H1 (cell line): ENCODE data around the gene BBS9. TPM values are rescaled to one million over a fixed set of nuclear protein-coding genes. Genes with fewer than 3 reads are reported as not detected.

Source experiments
- CTCF ChIA-PET: fragments of 300-600 bp; sonication (Branson Sonifier 250); formaldehyde crosslinking; loops from one replicate; lab custom pipeline; 2021; ENCODE audit not compliant: partially characterized antibody; lab: Charles Lee
- POLR2A ChIA-PET: fragments of 300-600 bp; sonication (Branson Sonifier 250); formaldehyde crosslinking; loops from one replicate; lab custom pipeline; 2021; ENCODE audit warnings: inconsistent platforms; ENCODE audit not compliant: partially characterized antibody; lab: Charles Lee
- DNase-seq, 2 experiments: peaks; one replicate each; pipeline versions ENCODE4 v3.0.0 to v3.0.0-alpha.2; 2010 to 2022; ENCODE audit warnings: low spot score in 2 of 2, low read depth in 1 of 2, mixed read lengths in 1 of 2
- FAIRE-seq: peaks from 2 replicates; lab custom pipeline; 2011; peaks lifted over from hg19 to GRCh38; lab: Jason Lieb, UNC
- H2AFZ ChIP-seq: 2 replicates; pipeline ENCODE4 v1.8.1; 2012; ENCODE audit warnings: low read length, inconsistent platforms
- H2AK5ac ChIP-seq: 2 replicates; pipeline ENCODE4 v1.6.1; 2013; ENCODE audit warnings: low read depth, low read length
- H2BK120ac ChIP-seq: replicated peaks from 2 replicates; pipeline ENCODE3; 2013; ENCODE audit warnings: low read depth, low read length, inconsistent platforms
- H2BK12ac ChIP-seq: 2 replicates; pipeline ENCODE4 v1.6.1; 2013; ENCODE audit warnings: low read depth, low read length
- H2BK15ac ChIP-seq: 2 replicates; pipeline ENCODE4 v1.6.1; 2013; ENCODE audit warnings: low read length
- H2BK20ac ChIP-seq: 2 replicates; pipeline ENCODE4 v1.6.1; 2013; ENCODE audit warnings: low read length
- H2BK5ac ChIP-seq: 2 replicates; pipeline ENCODE4 v1.6.1; 2013; ENCODE audit warnings: low read depth, low read length
- H3K14ac ChIP-seq: 2 replicates; pipeline ENCODE4 v1.6.1; 2013; ENCODE audit warnings: inconsistent platforms; ENCODE audit not compliant: insufficient read length
- H3K18ac ChIP-seq: 2 replicates; pipeline ENCODE4 v1.6.1; 2013; ENCODE audit warnings: low read length; ENCODE audit errors: extremely low read depth
- H3K23ac ChIP-seq: 2 replicates; pipeline ENCODE4 v1.6.1; 2013; ENCODE audit warnings: inconsistent platforms; ENCODE audit not compliant: insufficient read length
- H3K23me2 ChIP-seq: 2 replicates; pipeline ENCODE4 v1.6.1; 2013; ENCODE audit warnings: low read depth, low read length
- H3K27ac ChIP-seq: 2 replicates; pipeline ENCODE4 v1.6.1; 2011; ENCODE audit warnings: low read depth, low read length, inconsistent platforms
- H3K27me3 ChIP-seq, 4 experiments: replicated peaks in 1 of 4; 1 replicate in 1 of 4; 2 replicates in 3 of 4; pipeline versions ENCODE4 v1.6.1 to v1.8.1; 2011 to 2013; ENCODE audit warnings: low read length in 3 of 4, mild to moderate bottlenecking in 3 of 4, inconsistent platforms in 2 of 4, mixed read lengths in 2 of 4, moderate library complexity in 1 of 4; ENCODE audit not compliant: control insufficient read depth in 3 of 4, insufficient read depth in 3 of 4; ENCODE audit errors: extremely low read depth in 1 of 4
- H3K36me3 ChIP-seq, 4 experiments: 2 replicates each; pipeline versions ENCODE4 v1.6.1 to v1.8.1; 2011 to 2013; ENCODE audit warnings: mild to moderate bottlenecking in 4 of 4, low read length in 3 of 4, moderate library complexity in 2 of 4, control low read depth in 1 of 4, inconsistent platforms in 1 of 4; ENCODE audit not compliant: insufficient read depth in 4 of 4, control insufficient read depth in 2 of 4
- H3K4ac ChIP-seq: replicated peaks from 2 replicates; pipeline ENCODE3; 2013; ENCODE audit warnings: low read length, low read depth, mixed read lengths, inconsistent platforms; ENCODE audit not compliant: insufficient read length
- H3K4me1 ChIP-seq, 4 experiments: replicated peaks in 1 of 4; 1 replicate in 1 of 4; 2 replicates in 3 of 4; pipeline versions ENCODE4 v1.6.1 to v1.8.1; 2011 to 2013; ENCODE audit warnings: low read length in 3 of 4, inconsistent platforms in 2 of 4, mixed read lengths in 1 of 4; ENCODE audit not compliant: insufficient read depth in 4 of 4, control insufficient read depth in 3 of 4
- H3K4me2 ChIP-seq, 2 experiments: 2 replicates each; pipeline versions ENCODE4 v1.6.1 to v1.8.1; 2011 to 2013; ENCODE audit warnings: low read depth in 2 of 2, low read length in 2 of 2, control low read depth in 1 of 2, inconsistent platforms in 1 of 2, mild to moderate bottlenecking in 1 of 2; ENCODE audit not compliant: insufficient read depth in 1 of 2
- H3K4me3 ChIP-seq, 4 experiments: fragments of 200-600, 300-600 bp in 1 of 4; sonication (generic), shearing (Covaris generic), sonication (Bioruptor Twin) in 1 of 4; 2 replicates each; pipeline versions ENCODE4 v1.5.1 to v1.8.1; 2011 to 2016; ENCODE audit warnings: low read length in 4 of 4, low read depth in 3 of 4, control low read depth in 2 of 4, inconsistent platforms in 2 of 4, mild to moderate bottlenecking in 2 of 4, mixed read lengths in 1 of 4, moderate library complexity in 1 of 4; ENCODE audit not compliant: insufficient read depth in 2 of 4; ENCODE audit errors: extremely low read depth in 1 of 4
- H3K56ac ChIP-seq: replicated peaks from 2 replicates; pipeline ENCODE3; 2013; ENCODE audit warnings: low read depth, mild to moderate bottlenecking, mixed read lengths, low read length, inconsistent platforms; ENCODE audit not compliant: insufficient read length
- H3K79me1 ChIP-seq: 2 replicates; pipeline ENCODE4 v1.6.1; 2013; ENCODE audit warnings: low read depth, low read length, control low read depth
- H3K79me2 ChIP-seq, 2 experiments: 2 replicates each; pipeline versions ENCODE4 v1.6.1 to v1.8.1; 2012 to 2013; ENCODE audit warnings: low read length in 2 of 2, mild to moderate bottlenecking in 2 of 2, inconsistent platforms in 1 of 2; ENCODE audit not compliant: insufficient read depth in 2 of 2, control insufficient read depth in 1 of 2
- H3K9ac ChIP-seq, 4 experiments: replicated peaks in 1 of 4; 1 replicate in 1 of 4; 2 replicates in 3 of 4; pipeline versions ENCODE4 v1.6.1 to v1.8.1; 2011 to 2013; ENCODE audit warnings: low read depth in 3 of 4, low read length in 3 of 4, control low read depth in 2 of 4, mild to moderate bottlenecking in 2 of 4, moderate library complexity in 2 of 4, inconsistent platforms in 1 of 4; ENCODE audit errors: extremely low read depth in 1 of 4
- H3K9me3 ChIP-seq, 2 experiments: 2 replicates each; pipeline versions ENCODE4 v1.6.1 to v1.8.1; 2012 to 2013; ENCODE audit warnings: mild to moderate bottlenecking in 2 of 2, moderate library complexity in 2 of 2, control low read depth in 1 of 2, inconsistent platforms in 1 of 2, low read depth in 1 of 2, low read length in 1 of 2, mixed read lengths in 1 of 2; ENCODE audit not compliant: insufficient read depth in 2 of 2
- H4K20me1 ChIP-seq, 2 experiments: replicated peaks in 1 of 2; 2 replicates each; pipeline versions ENCODE3 to v1.8.1; 2011 to 2013; ENCODE audit warnings: inconsistent platforms in 2 of 2, low read length in 2 of 2, mild to moderate bottlenecking in 1 of 2; ENCODE audit not compliant: insufficient read depth in 2 of 2, control insufficient read depth in 1 of 2
- H4K5ac ChIP-seq: 2 replicates; pipeline ENCODE4 v1.6.1; 2013; ENCODE audit warnings: low read length, low read depth, mixed read lengths, inconsistent platforms; ENCODE audit not compliant: insufficient read length
- H4K8ac ChIP-seq: 2 replicates; pipeline ENCODE4 v1.8.0; 2013; ENCODE audit warnings: mild to moderate bottlenecking, moderate library complexity, low read length, inconsistent platforms; ENCODE audit not compliant: insufficient read depth; ENCODE audit errors: extremely low read depth
- H4K91ac ChIP-seq: replicated peaks from 2 replicates; pipeline ENCODE3; 2013; ENCODE audit warnings: low read length, mixed read lengths, inconsistent platforms; ENCODE audit not compliant: insufficient read length
- CHD2 ChIP-seq: IDR thresholded peaks from 2 replicates; pipeline ENCODE4 v1.6.1; 2012; ENCODE audit warnings: low read length, improper control_type of control experiment
- CREB1 ChIP-seq: IDR thresholded peaks from 2 replicates; pipeline ENCODE4 v1.6.1; 2012; ENCODE audit warnings: inconsistent platforms
- EZH2 ChIP-seq: fragments of 200-600 bp; sonication (generic); IDR thresholded peaks from 2 replicates; pipeline ENCODE4 v1.7.1; 2012; ENCODE audit warnings: low read depth, mild to moderate bottlenecking, moderate library complexity, low read length, inconsistent platforms; ENCODE audit not compliant: severe bottlenecking
- HDAC2 ChIP-seq, 2 experiments: fragments of 300-600 bp in 1 of 2; sonication (generic) in 1 of 2; IDR thresholded peaks; 2 replicates each; pipeline ENCODE4 v1.6.1; 2011 to 2012; ENCODE audit warnings: low read depth in 2 of 2, low read length in 2 of 2, mild to moderate bottlenecking in 2 of 2, moderate library complexity in 2 of 2, borderline replicate concordance in 1 of 2, inconsistent platforms in 1 of 2
- KDM5A ChIP-seq: fragments of 200-600 bp; IDR thresholded peaks from 2 replicates; pipeline ENCODE4 v1.7.1; 2012; ENCODE audit warnings: mild to moderate bottlenecking, low read length, inconsistent platforms, mixed read lengths
- NRF1 ChIP-seq: IDR thresholded peaks from 2 replicates; pipeline ENCODE4 v1.6.1; 2011; ENCODE audit warnings: mild to moderate bottlenecking, low read depth, low read length, improper control_type of control experiment
- POLR2AphosphoS5 ChIP-seq: IDR thresholded peaks from 2 replicates; pipeline ENCODE4 v1.6.1; 2011; ENCODE audit warnings: low read depth, low read length
- POU5F1 ChIP-seq: IDR thresholded peaks from 2 replicates; pipeline ENCODE4 v1.6.1; 2011; ENCODE audit warnings: low read depth, mild to moderate bottlenecking, low read length, moderate library complexity
- SIN3A ChIP-seq, 2 experiments: IDR thresholded peaks in 1 of 2; conservative IDR thresholded peaks in 1 of 2; 2 replicates each; pipeline ENCODE4 v1.6.1; 2011 to 2012; ENCODE audit warnings: low read length in 2 of 2, improper control_type of control experiment in 1 of 2, low read depth in 1 of 2, mild to moderate bottlenecking in 1 of 2
- SP1 ChIP-seq: IDR thresholded peaks from 2 replicates; pipeline ENCODE4 v1.6.1; 2011; ENCODE audit warnings: low read depth, low read length
- SP2 ChIP-seq: IDR thresholded peaks from 2 replicates; pipeline ENCODE4 v1.6.1; 2012; ENCODE audit warnings: mild to moderate bottlenecking, low read length, inconsistent platforms
- TAF1 ChIP-seq: IDR thresholded peaks from 2 replicates; pipeline ENCODE4 v1.6.1; 2011; ENCODE audit warnings: mild to moderate bottlenecking, low read depth, low read length
- TBP ChIP-seq: IDR thresholded peaks from 2 replicates; pipeline ENCODE4 v1.6.1; 2011; ENCODE audit warnings: low read depth, low read length, improper control_type of control experiment
- WGBS, 2 experiments: shearing (Covaris generic) in 1 of 2; methylation state at CpG; one replicate each; pipeline versions ENCODE4 v1.1.6 to v1.1.7; 2013 to 2015; ENCODE audit warnings: low lambda C conversion rate in 2 of 2, mixed read lengths in 2 of 2, inconsistent platforms in 1 of 2, low coverage in 1 of 2, missing lambda C conversion rate in 1 of 2; ENCODE audit not compliant: insufficient replicate concordance in 2 of 2, insufficient coverage in 1 of 2, insufficient read length in 1 of 2; ENCODE audit errors: extremely low coverage in 1 of 2, missing lambda C conversion rate in 1 of 2; 5-methylcytosine and 5-hydroxymethylcytosine counted together
- polyA plus RNA-seq, 7 experiments: library from polyadenylated mRNA; depleted of rRNA in 3 of 7; stranded (reverse) in 5 of 7; unstranded in 2 of 7; fragments of >200 nt in 5 of 7; fragments of 200-250 nt in 2 of 7; gene quantifications; 1 replicate in 5 of 7; 2 replicates in 1 of 7; 4 replicates in 1 of 7; pipeline versions ENCODE4 v1.2.1 to v1.2.3, GENCODE V29; 2011 to 2013; ENCODE audit warnings: missing spikeins in 2 of 7, mixed read lengths in 2 of 7
- total RNA-seq: library from RNA; stranded (reverse); fragmentation: NEBNext Ultra II Directional; extraction: Animal tissue kit (Norgen Biotek cat#: 25700); gene quantifications from 2 replicates; pipeline ENCODE4 v1.2.1, GENCODE V29; 2021
- TF ChIP-seq, protein P1 (sequence below): IDR thresholded peaks from 2 replicates; pipeline ENCODE4 v1.6.1; 2012; ENCODE audit warnings: low read length, inconsistent platforms

Gene BBS9
- total and polyA plus RNA-seq, 2 of the 8 experiments (the other 6 are each of a cell fraction or from before 2014, with no cell fraction given), result 22.3 to 37.0 TPM

DNA sequence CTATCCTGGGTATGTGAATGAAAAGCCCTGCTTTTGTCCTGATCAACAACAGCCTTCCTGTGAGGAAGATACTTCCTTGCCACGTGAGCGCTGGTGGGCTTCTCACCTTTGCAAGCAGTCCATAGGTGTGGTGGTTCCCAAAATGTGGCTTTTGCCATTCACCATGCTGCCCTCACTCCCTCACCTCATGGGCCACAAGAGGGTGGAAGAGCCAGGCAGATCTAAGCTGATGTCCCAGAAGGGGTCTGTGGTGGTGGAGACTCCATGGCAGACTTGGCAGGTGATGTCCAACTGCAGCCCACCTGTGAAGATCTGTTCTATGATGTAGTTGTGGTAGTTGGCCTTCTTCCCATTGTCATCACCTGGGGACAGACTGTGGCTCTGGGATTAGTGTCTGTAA lies 147.4 kb downstream of the BBS9 start:
- ChIA-PET POLR2A (no interaction called here), CTCF (no interaction called here)
- H3K18ac ChIP-seq, result no peak overlapping the region
- H3K79me2 ChIP-seq, result no peaks in the 10 kb centered on the region
- no peaks in the 10 kb centered on the region for H3K4me1 ChIP-seq
- no peak overlapping the region for H4K8ac ChIP-seq
- no peak for FAIRE-seq
- no peak overlapping the region for H3K4me3 ChIP-seq
- no peak overlapping the region for H2BK20ac ChIP-seq
- no peaks in the 10 kb centered on the region; a peak in 1 of 8 replicates for H3K36me3 ChIP-seq
- H3K9me3 ChIP-seq, result peaks cover 16 to 27% of the 10 kb centered on the region in 2 experiments
- no peak overlapping the region for H2AK5ac ChIP-seq
- H3K27ac ChIP-seq, result no peak overlapping the region
- no peak overlapping the region for H4K5ac ChIP-seq
- no peak overlapping the region for H2BK15ac ChIP-seq
- no peak overlapping the region for H4K91ac ChIP-seq
- no peak overlapping the region for H3K9ac ChIP-seq
- WGBS, 2 experiments, result 95% methylated on average over 2 of the region's 2 CpGs; no CpG with 5 or more reads in 1 of the 2 experiments
- no peaks in the 10 kb centered on the region for H4K20me1 ChIP-seq
- no peak for DNase-seq
- H3K27me3 ChIP-seq, result no peaks in the 10 kb centered on the region
- H3K4ac ChIP-seq, result no peak overlapping the region
- TF ChIP-seq SIN3A (conservative IDR thresholded peaks at IDR 0.05 in 1 of 2, IDR thresholded peaks at IDR 0.05 in 1 of 2; ENCODE audit: low read depth in 1 of 2, low read length in 2 of 2) (no peak), TBP (no peak), POU5F1 (no peak), EZH2 (no peak), KDM5A (no peak), SP2 (no peak), CHD2 (no peak), NRF1 (no peak), HDAC2 (IDR thresholded peaks at IDR 0.05; ENCODE audit: borderline replicate concordance in 1 of 2, low read depth in 2 of 2, low read length in 2 of 2) (no peak), POLR2AphosphoS5 (no peak), TAF1 (no peak), CREB1 (no peak), SP1 (no peak)
- TF ChIP-seq, protein P1, sequence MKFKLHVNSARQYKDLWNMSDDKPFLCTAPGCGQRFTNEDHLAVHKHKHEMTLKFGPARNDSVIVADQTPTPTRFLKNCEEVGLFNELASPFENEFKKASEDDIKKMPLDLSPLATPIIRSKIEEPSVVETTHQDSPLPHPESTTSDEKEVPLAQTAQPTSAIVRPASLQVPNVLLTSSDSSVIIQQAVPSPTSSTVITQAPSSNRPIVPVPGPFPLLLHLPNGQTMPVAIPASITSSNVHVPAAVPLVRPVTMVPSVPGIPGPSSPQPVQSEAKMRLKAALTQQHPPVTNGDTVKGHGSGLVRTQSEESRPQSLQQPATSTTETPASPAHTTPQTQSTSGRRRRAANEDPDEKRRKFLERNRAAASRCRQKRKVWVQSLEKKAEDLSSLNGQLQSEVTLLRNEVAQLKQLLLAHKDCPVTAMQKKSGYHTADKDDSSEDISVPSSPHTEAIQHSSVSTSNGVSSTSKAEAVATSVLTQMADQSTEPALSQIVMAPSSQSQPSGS, result no peak
- H3K56ac ChIP-seq, result no peak overlapping the region
- no peak overlapping the region for H2BK12ac ChIP-seq
- H2AFZ ChIP-seq, result no peak overlapping the region
- H3K4me2 ChIP-seq, result no peak overlapping the region
- H2BK120ac ChIP-seq, result no peak overlapping the region
- no peaks in the 10 kb centered on the region for H3K79me1 ChIP-seq
- no peaks in the 10 kb centered on the region for H3K23me2 ChIP-seq
- no peak overlapping the region for H2BK5ac ChIP-seq
- H3K23ac ChIP-seq, result no peak overlapping the region
- no peak overlapping the region for H3K14ac ChIP-seq
